SU-DHL-6 (cell line): Measurements from ENCODE around the gene AFG3L2.

ENCODE experiments used
- EZH2phosphoT487 ChIP-seq: fragments of 200-600 bp; sonication (generic), shearing (Covaris generic); conservative IDR thresholded peaks from 2 replicates; pipeline ENCODE4 v1.6.1; 2018; ENCODE audit warnings: mild to moderate bottlenecking, antibody characterized with exemption, low read length, moderate library complexity, mixed read lengths
- TF ChIP-seq, protein P1 (sequence below): fragments of 200-600 bp; sonication (generic); IDR thresholded peaks from one replicate; pipeline ENCODE4 v1.5.1; 2017; ENCODE audit warnings: antibody characterized with exemption, mild to moderate bottlenecking, low read length, moderate library complexity; ENCODE audit not compliant: insufficient read depth, poor library complexity, severe bottlenecking

DNA sequence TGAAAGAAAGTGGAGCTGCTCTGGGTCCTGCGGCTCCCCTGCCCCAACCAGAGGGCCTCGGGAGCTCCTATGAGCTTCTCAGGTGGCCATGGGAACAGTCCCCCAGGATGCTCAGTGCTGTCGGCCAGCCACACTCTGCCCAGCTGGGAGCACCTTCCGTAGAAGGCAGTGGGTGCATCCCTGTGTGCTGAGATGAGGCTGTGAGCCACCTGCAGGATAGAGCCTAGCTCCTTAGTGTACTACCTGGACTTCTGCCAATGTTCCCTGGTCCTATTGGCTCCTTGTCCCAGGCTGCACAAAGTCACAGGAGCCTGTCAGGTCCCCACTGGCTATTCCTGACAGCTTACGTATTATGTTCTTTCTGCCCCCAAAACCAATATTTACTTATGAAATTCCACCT lies 46.8 kb upstream of the AFG3L2 start:
- TF ChIP-seq, protein P1, sequence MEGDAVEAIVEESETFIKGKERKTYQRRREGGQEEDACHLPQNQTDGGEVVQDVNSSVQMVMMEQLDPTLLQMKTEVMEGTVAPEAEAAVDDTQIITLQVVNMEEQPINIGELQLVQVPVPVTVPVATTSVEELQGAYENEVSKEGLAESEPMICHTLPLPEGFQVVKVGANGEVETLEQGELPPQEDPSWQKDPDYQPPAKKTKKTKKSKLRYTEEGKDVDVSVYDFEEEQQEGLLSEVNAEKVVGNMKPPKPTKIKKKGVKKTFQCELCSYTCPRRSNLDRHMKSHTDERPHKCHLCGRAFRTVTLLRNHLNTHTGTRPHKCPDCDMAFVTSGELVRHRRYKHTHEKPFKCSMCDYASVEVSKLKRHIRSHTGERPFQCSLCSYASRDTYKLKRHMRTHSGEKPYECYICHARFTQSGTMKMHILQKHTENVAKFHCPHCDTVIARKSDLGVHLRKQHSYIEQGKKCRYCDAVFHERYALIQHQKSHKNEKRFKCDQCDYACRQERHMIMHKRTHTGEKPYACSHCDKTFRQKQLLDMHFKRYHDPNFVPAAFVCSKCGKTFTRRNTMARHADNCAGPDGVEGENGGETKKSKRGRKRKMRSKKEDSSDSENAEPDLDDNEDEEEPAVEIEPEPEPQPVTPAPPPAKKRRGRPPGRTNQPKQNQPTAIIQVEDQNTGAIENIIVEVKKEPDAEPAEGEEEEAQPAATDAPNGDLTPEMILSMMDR = no peak
- TF ChIP-seq EZH2phosphoT487 = no peak
